Neural cell (in vitro differentiated cells): ENCODE results near the gene PHLDA1.

Experiments
- CTCF ChIP-seq: fragments of 450-650 bp; IDR thresholded peaks from 2 replicates; pipeline ENCODE4 v1.5.1; 2014; ENCODE audit warnings: antibody characterized with exemption, mild to moderate bottlenecking, moderate library complexity; ENCODE audit not compliant: poor library complexity, severe bottlenecking
- EZH2 ChIP-seq: fragments of 200-600, 300-800 bp; shearing (Covaris generic), sonication (generic); IDR thresholded peaks from 2 replicates; pipeline ENCODE4 v1.6.1; 2014; ENCODE audit warnings: antibody characterized with exemption, low read length, borderline replicate concordance, mild to moderate bottlenecking; ENCODE audit not compliant: insufficient read depth, poor library complexity, severe bottlenecking

DNA sequence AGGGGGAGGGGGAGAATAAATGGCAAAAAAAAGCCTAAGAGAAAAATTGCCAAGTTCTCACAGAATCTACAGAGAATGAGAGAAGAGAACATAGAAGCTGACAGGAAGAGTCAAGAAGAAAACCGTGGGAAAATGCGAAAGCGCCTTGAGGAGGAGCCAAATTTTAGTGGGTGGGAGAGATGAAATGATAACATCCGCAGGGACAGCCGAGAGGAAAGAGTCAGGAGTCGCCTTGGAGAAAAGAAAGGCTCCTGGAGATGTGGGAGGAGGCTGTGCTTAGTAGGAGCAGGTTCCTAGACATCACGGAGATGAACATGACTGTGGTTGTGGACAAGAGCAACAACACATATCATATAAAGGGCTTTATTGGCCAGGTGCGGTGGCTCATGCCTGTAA lies 49.4 kb downstream of the PHLDA1 start:
- no peak for TF ChIP-seq CTCF
- TF ChIP-seq EZH2: no peak
